Stomach (tissue), 4 donors: ENCODE results near the gene SNRNP25.

Experiments
- CTCF ChIP-seq, 7 experiments: fragments of 450-650 bp in 4 of 7; fragments of 200-600 bp in 3 of 7; sonication (generic) in 3 of 7; IDR thresholded peaks; one replicate each; pipeline ENCODE4 v1.5.1; 2016 to 2019; ENCODE audit warnings: antibody characterized with exemption in 7 of 7, control low read depth in 2 of 7, mild to moderate bottlenecking in 1 of 7
- POLR2A ChIP-seq, 4 donors: fragments of 450-650 bp; IDR thresholded peaks; one replicate each; pipeline ENCODE4 v1.6.1; 2016; ENCODE audit warnings: antibody characterized with exemption in 4 of 4, control low read depth in 2 of 4, mild to moderate bottlenecking in 1 of 4, moderate library complexity in 1 of 4
- POLR2AphosphoS5 ChIP-seq, 3 donors: sonication (generic); formaldehyde crosslinking; IDR thresholded peaks; one replicate each; pipeline ENCODE4 v1.6.1; 2016; ENCODE audit warnings: antibody characterized with exemption in 3 of 3

- TF ChIP-seq CTCF (IDR thresholded peaks at IDR 0.05) = no peak
- no peak for TF ChIP-seq POLR2A (IDR thresholded peaks at IDR 0.05)
- TF ChIP-seq POLR2AphosphoS5 (IDR thresholded peaks at IDR 0.05) = no peak
Measured at GRCh38 chr16:79151-80054, 25.8 kb downstream of the SNRNP25 start.
